ENCODE results near the gene TNFRSF11A. TPM values are rescaled to one million over a fixed set of nuclear protein-coding genes. Genes with fewer than 3 reads are reported as not detected.

Gene TNFRSF11A
- total RNA-seq, 1 experiment from 2014 or later = 3.2 TPM

GRCh38 chr18:62370366-62370765, 45.3 kb downstream of the TNFRSF11A start:
- Histone ChIP-seq H3K9me3 (ENCODE audit: control insufficient read depth in 1 of 2, insufficient read depth in 1 of 2, low read depth in 1 of 2, low read length in 2 of 2) (no peaks in the 10 kb centered on the region), H2AFZ (ENCODE audit: low read depth, low read length, poor library complexity, severe bottlenecking) (no peak overlapping the region), H3K36me3 (ENCODE audit: control insufficient read depth in 1 of 2, insufficient read depth in 2 of 2, low read length in 2 of 2) (no peaks in the 10 kb centered on the region), H3K79me2 (ENCODE audit: insufficient read depth, low read length) (no peaks in the 10 kb centered on the region), H3K27ac (ENCODE audit: low read depth, low read length) (no peak overlapping the region), H3K4me2 (ENCODE audit: low read length) (no peak overlapping the region), H3K9me2 (ENCODE audit: insufficient read depth) (no peaks in the 10 kb centered on the region), H3K4me1 (ENCODE audit: control insufficient read depth in 1 of 2, insufficient read depth in 2 of 2, low read length in 2 of 2) (no peaks in the 10 kb centered on the region), H4K20me1 (ENCODE audit: insufficient read depth) (no peaks in the 10 kb centered on the region), H3K9ac (ENCODE audit: low read length) (no peak overlapping the region), H3K4me3 (replicated peaks in 1 of 2; ENCODE audit: low read depth in 1 of 2, low read length in 2 of 2) (no peak overlapping the region), H3K27me3 (ENCODE audit: insufficient read depth, low read length) (no peaks in the 10 kb centered on the region)
- intact Hi-C loops (cut with micrococcal nuclease) = no loop called here
- ChIA-PET RAD21 (ENCODE audit: low non-redundant PET in 1 of 2, low total read pairs in 2 of 2, uncharacterized antibody in 2 of 2, unreplicated experiment in 2 of 2) (no interaction called here), POLR2A (no interaction called here), CTCF (no interaction called here)
- DNase-seq (ENCODE audit: low read depth, low spot score) = no peak
- TF ChIP-seq ELF1 (IDR thresholded peaks at IDR 0.05; ENCODE audit: borderline replicate concordance, low read depth) (no peak), REST (IDR thresholded peaks at IDR 0.05; ENCODE audit: low read depth) (no peak), MAX (IDR thresholded peaks at IDR 0.05) (no peak)
- no peak for ATAC-seq
- BruUV-seq (replicated peaks) = no TSS peak

GRCh38 chr18:62371436-62371835, 46.3 kb downstream of the TNFRSF11A start:
- H3K9me3 ChIP-seq (ENCODE audit: control insufficient read depth in 1 of 2, insufficient read depth in 1 of 2, low read depth in 1 of 2, low read length in 2 of 2) = no peaks in the 10 kb centered on the region
- H3K4me3 ChIP-seq (replicated peaks in 1 of 2; ENCODE audit: low read depth in 1 of 2, low read length in 2 of 2) = no peak overlapping the region
- ATAC-seq = no peak
- POLR2A ChIA-PET = no interaction called here
- no peak overlapping the region for H3K27ac ChIP-seq (ENCODE audit: low read depth, low read length)
- H3K4me2 ChIP-seq (ENCODE audit: low read length) = no peak overlapping the region
- no peaks in the 10 kb centered on the region for H3K4me1 ChIP-seq (ENCODE audit: control insufficient read depth in 1 of 2, insufficient read depth in 2 of 2, low read length in 2 of 2)
- no peaks in the 10 kb centered on the region for H3K79me2 ChIP-seq (ENCODE audit: insufficient read depth, low read length)
- CTCF ChIA-PET = no interaction called here
- H3K36me3 ChIP-seq (ENCODE audit: control insufficient read depth in 1 of 2, insufficient read depth in 2 of 2, low read length in 2 of 2) = no peaks in the 10 kb centered on the region
- H4K20me1 ChIP-seq (ENCODE audit: insufficient read depth) = no peaks in the 10 kb centered on the region
- BruUV-seq (replicated peaks) = no TSS peak
- H3K9me2 ChIP-seq (ENCODE audit: insufficient read depth) = no peaks in the 10 kb centered on the region
- no peak for DNase-seq (ENCODE audit: low read depth, low spot score)
- RAD21 ChIA-PET (ENCODE audit: low non-redundant PET in 1 of 2, low total read pairs in 2 of 2, uncharacterized antibody in 2 of 2, unreplicated experiment in 2 of 2) = no interaction called here
- intact Hi-C loops (cut with micrococcal nuclease) = no loop called here
- H2AFZ ChIP-seq (ENCODE audit: low read depth, low read length, poor library complexity, severe bottlenecking) = no peak overlapping the region
- TF ChIP-seq SRF (IDR thresholded peaks at IDR 0.05; ENCODE audit: low read depth) (no peak), FOSL1 (IDR thresholded peaks at IDR 0.05; ENCODE audit: low read depth) (no peak), CBX3 (IDR thresholded peaks at IDR 0.05; ENCODE audit: low read depth) (no peak), ZFX (IDR thresholded peaks at IDR 0.05) (no peak), SIN3A (IDR thresholded peaks at IDR 0.05; ENCODE audit: low read depth) (no peak), POLR2A (IDR thresholded peaks at IDR 0.05; ENCODE audit: borderline replicate concordance, extremely low read depth, insufficient read depth, insufficient read length) (no peak), SP1 (IDR thresholded peaks at IDR 0.05; ENCODE audit: low read depth) (no peak), ATF3 (IDR thresholded peaks at IDR 0.05) (no peak), TCF7L2 (IDR thresholded peaks at IDR 0.05; ENCODE audit: borderline replicate concordance, extremely low read depth, insufficient read depth, insufficient read length) (no peak), EZH2phosphoT487 (IDR thresholded peaks at IDR 0.05; ENCODE audit: borderline replicate concordance) (no peak), CEBPB (IDR thresholded peaks at IDR 0.05; ENCODE audit: low read depth) (no peak), EZH2 (IDR thresholded peaks at IDR 0.05) (no peak)
- H3K9ac ChIP-seq (ENCODE audit: low read length) = no peak overlapping the region
- H3K27me3 ChIP-seq (ENCODE audit: insufficient read depth, low read length) = no peaks in the 10 kb centered on the region

All from HCT116 (cell line).